ENCODE results near the gene TRIM44.

TRIM44 gene

GRCh38 chr11:35678471-35678870 lies 15.9 kb downstream of the TRIM44 start:
- TF ChIP-seq CTCF (conservative IDR thresholded peaks at IDR 0.05; ENCODE audit: control insufficient read depth, insufficient read depth, low read depth, low read length) = no peak
- H3K4me3 ChIP-seq (ENCODE audit: control insufficient read depth, low read depth, low read length) = no peak overlapping the region
- DNase-seq (ENCODE audit: low read depth) = no peak

- TF ChIP-seq CTCF (conservative IDR thresholded peaks at IDR 0.05; ENCODE audit: control insufficient read depth, insufficient read depth, low read depth, low read length) = no peak
- DNase-seq (ENCODE audit: low read depth) = no peak
- no peak overlapping the region for H3K4me3 ChIP-seq (ENCODE audit: control insufficient read depth, low read depth, low read length)
These were observed 16.4 kb downstream of the TRIM44 start for GRCh38 chr11:35678975-35679374.

DNA sequence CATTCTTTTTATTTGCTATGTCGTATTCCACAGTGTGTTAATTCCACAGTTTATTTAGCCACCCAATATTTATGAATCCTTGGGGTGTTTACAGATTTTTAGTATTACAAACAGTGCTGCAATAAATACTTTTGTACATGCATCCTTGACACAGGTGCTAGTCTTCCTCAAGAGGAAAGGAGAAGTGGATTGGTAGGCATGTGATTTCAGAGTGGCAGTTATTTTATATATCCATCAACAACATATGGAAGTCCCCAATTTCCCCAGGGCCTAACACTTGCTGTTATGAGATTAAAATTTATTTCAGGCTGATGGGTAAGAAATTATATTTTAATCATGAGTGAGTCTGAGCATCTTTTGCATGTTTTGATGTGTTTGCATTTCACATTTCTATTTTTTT lies 17.9 kb downstream of the TRIM44 start:
- no peak for DNase-seq (ENCODE audit: low read depth)
- no peak for TF ChIP-seq CTCF (conservative IDR thresholded peaks at IDR 0.05; ENCODE audit: control insufficient read depth, insufficient read depth, low read depth, low read length)
- H3K4me3 ChIP-seq (ENCODE audit: control insufficient read depth, low read depth, low read length) = no peak overlapping the region

DNA sequence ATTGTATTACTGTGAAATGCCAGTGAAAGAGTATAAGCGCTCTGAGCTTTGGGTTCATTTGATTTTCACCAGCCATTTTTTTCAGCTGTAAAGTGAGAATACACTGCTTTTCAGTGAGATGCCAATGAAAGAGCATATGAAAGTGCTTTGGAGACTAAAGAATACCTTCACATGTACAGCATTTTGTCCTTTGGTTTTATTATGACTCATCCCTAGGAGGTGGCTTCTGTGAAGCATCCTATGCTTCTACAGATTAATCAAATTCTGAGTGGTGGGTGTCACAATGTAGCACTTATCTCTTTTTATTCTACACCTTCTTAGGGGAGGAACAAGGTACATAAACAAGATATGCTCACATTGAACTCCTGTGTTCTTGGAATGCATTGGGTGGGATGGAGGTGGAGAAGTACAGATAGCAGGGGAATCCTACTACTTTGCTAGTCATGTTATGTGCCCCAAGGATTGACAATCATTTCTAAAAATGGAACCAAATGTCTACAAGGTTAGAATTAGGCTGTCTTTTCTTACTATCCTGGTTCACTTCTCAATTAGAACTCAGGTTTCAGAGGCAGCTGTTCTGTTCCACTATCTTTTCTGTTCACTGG lies 18.7 kb downstream of the TRIM44 start:
- no peak overlapping the region for H3K4me3 ChIP-seq (ENCODE audit: control insufficient read depth, low read depth, low read length)
- no peak for TF ChIP-seq CTCF (conservative IDR thresholded peaks at IDR 0.05; ENCODE audit: control insufficient read depth, insufficient read depth, low read depth, low read length)
- DNase-seq (ENCODE audit: low read depth) = no peak

GRCh38 chr11:35682230-35683173 lies 19.9 kb downstream of the TRIM44 start:
- H3K4me3 ChIP-seq (ENCODE audit: control insufficient read depth, low read depth, low read length) = no peak overlapping the region
- DNase-seq (ENCODE audit: low read depth) = peak; percentile 40
- no peak for TF ChIP-seq CTCF (conservative IDR thresholded peaks at IDR 0.05; ENCODE audit: control insufficient read depth, insufficient read depth, low read depth, low read length)

GRCh38 chr11:35683728-35684339 lies 21.3 kb downstream of the TRIM44 start:
- peak; percentile 79 for DNase-seq (ENCODE audit: low read depth)
- no peak for TF ChIP-seq CTCF (conservative IDR thresholded peaks at IDR 0.05; ENCODE audit: control insufficient read depth, insufficient read depth, low read depth, low read length)
- H3K4me3 ChIP-seq (ENCODE audit: control insufficient read depth, low read depth, low read length) = no peak overlapping the region
